Effector CD4-positive, alpha-beta T cell (primary cell): ENCODE measurements around the gene RAB40B.

Experiments used
- DNase-seq: peaks from one replicate; pipeline ENCODE4 v3.0.0-alpha.2; 2020

Gene RAB40B

GRCh38 chr17:82648742-82649331 lies 49.7 kb downstream of the RAB40B start:
- DNase-seq: peak; percentile 41

- DNase-seq: peak; percentile 79
These were observed 50.3 kb downstream of the RAB40B start, which contains the start of gene WDR45B for GRCh38 chr17:82648165-82648668. Gene WDR45B (minus strand): TSS chr17:82648444. CDS start chr17:82648340, 104 bp downstream.

GRCh38 chr17:82647593-82648164 lies 50.8 kb downstream of the RAB40B start:
- peak; percentile 46 for DNase-seq

- no peak for DNase-seq
These were observed 53.0 kb downstream of the RAB40B start for GRCh38 chr17:82645516-82645915.

GRCh38 chr17:82644148-82644547 lies 54.4 kb downstream of the RAB40B start:
- DNase-seq: no peak

- DNase-seq: no peak
These were observed 56.5 kb downstream of the RAB40B start for GRCh38 chr17:82642022-82642421.

GRCh38 chr17:82640036-82640435 lies 58.5 kb downstream of the RAB40B start:
- DNase-seq: no peak

- DNase-seq: no peak
These were observed 58.9 kb downstream of the RAB40B start for GRCh38 chr17:82639628-82640027.

- DNase-seq: no peak
These were observed 60.2 kb downstream of the RAB40B start for GRCh38 chr17:82638183-82638773.

- no peak for DNase-seq
These were observed 61.6 kb downstream of the RAB40B start for GRCh38 chr17:82636626-82637598.

- DNase-seq: no peak
These were observed 65.2 kb downstream of the RAB40B start for GRCh38 chr17:82633343-82633742.

GRCh38 chr17:82632451-82632850 lies 66.0 kb downstream of the RAB40B start:
- DNase-seq: no peak

- DNase-seq: no peak
These were observed 67.0 kb downstream of the RAB40B start for GRCh38 chr17:82631544-82631943.

GRCh38 chr17:82630212-82630611 lies 68.3 kb downstream of the RAB40B start:
- DNase-seq: no peak

- no peak for DNase-seq
These were observed 68.8 kb downstream of the RAB40B start for GRCh38 chr17:82629748-82630147.

GRCh38 chr17:82627405-82627804 lies 71.1 kb downstream of the RAB40B start:
- DNase-seq: no peak

GRCh38 chr17:82623707-82624106 lies 74.8 kb downstream of the RAB40B start:
- no peak for DNase-seq

- DNase-seq: no peak
These were observed 78.9 kb downstream of the RAB40B start for GRCh38 chr17:82619641-82620040.

GRCh38 chr17:82619211-82619610 lies 79.3 kb downstream of the RAB40B start:
- DNase-seq: no peak

- no peak for DNase-seq
These were observed 82.3 kb downstream of the RAB40B start for GRCh38 chr17:82616021-82616711.

- no peak for DNase-seq
These were observed 83.1 kb downstream of the RAB40B start for GRCh38 chr17:82615084-82616020.
